SK-N-DZ (cell line): ENCODE results near the gene CCDC47.
A peak's percentile ranks its signal among the peaks of the same experiment; 100 is the strongest.
"Not testable (repeated sequence)": the region's sequence is repeated elsewhere in the genome, so short reads cannot be mapped to it uniquely, and the experiment has no call there.

Experiments used
- DNase-seq: peaks from one replicate; pipeline ENCODE4 v3.0.0-alpha.2; 2015; ENCODE audit warnings: low spot score

Gene CCDC47

DNA sequence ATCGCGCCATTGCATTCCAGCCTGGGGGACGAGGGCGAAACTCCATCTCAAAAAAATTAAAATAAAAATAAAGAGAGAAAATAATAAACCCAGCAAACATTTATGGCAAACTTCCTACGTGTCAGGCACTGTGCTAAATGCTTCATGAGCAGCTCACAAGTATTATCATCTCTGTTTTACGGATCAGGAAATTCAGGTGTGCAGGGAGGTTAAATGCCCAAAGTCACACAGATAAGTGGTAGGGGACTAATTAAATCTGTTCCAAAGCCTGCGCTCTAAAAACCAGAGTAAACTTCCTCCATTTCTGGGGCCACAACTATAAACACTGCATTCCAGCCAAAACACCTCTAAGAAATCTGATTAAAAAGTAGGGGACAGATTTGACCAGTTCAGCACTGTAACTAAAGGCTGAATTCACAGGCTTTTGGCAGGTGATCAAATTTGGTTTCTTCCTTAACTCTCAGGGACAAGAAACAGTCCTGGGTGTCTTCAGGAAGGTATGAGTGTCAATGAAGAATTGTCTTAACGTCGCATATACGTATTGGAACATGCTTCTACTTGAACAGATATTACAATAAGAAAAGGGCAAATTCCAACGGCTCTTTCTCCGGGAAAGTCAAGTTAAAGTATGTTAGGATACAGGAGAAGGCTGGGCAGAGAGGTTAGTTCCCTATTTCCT, 32.8 kb downstream of the CCDC47 start:
- no peak for DNase-seq

DNA sequence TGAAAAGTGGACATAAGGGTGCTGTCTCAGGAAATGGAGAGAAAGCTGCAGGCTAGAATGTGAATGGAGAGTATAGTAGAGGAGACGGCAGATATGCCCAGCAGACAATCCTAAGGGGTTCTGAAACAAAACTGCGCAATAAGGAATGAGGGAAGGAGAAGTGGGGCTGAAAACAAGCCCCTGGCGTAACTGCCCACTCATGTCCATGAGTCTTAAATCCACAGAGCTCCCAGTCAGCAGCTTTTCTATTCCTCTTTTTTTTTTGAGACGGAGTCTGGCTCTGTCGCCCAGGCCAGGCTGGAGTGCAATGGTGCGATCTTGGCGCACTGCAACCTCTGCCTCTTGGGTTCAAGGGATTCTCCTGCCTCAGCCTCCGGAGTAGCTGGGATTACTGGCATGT, 37.7 kb downstream of the CCDC47 start:
- DNase-seq: no peak

DNA sequence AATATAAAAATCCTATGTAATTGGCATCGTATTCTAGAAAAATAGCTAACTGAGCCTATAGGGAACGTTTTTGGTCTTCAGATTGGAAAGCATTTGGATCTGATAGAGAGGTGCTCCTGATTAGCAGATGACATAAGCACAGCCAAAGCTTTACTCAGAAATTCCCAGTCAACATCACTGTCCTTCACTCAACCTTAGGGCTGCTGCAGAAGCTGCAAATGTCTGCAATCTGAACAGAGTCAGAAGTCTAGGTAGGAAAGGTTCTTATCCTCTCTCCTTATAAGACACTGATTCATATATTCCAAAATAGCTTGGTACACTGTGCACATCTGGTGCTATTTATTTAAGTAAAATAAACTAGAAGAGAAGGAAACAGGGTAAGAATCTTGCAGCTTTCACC, 51.0 kb downstream of the CCDC47 start:
- DNase-seq: no peak

DNA sequence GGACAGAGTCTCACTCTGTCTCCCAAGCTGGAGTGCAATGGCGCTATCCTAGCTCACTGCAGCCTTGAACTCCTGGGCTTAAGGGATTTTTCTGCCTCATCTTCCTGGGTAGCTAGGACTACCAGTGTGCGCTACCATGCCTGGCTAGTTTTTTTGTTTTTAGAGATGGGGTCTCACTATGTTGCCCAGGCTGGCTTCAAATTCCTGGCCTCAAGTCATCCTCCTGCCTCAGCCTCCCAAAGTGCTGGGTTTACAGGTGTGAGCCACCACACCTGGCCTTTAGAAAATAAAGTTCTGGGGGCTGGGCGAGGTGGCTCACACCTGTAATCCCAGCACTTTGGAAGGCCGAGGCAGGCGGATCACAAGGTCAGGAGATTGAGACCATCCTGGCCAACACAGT, 53.2 kb downstream of the CCDC47 start:
- not testable (repeated sequence) for DNase-seq

DNA sequence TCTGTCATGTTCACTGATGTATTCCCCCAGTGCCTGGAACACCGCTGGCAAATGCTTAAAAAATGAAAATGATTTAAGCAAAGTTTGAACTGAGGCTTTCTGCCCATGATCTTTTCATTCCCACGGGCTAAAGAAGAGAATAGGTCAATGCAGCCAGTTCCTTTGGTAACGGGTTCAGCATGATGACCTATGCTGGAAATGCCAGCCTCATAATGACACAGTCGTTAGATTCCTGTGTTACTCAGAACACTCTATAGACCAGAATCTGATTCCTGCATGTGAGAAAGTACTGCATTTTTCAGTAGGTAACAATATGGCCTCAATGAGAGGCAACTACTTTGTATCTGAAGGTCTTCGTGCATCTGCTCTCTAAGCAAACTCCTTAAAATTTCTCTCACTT, 54.4 kb downstream of the CCDC47 start:
- no peak for DNase-seq

DNA sequence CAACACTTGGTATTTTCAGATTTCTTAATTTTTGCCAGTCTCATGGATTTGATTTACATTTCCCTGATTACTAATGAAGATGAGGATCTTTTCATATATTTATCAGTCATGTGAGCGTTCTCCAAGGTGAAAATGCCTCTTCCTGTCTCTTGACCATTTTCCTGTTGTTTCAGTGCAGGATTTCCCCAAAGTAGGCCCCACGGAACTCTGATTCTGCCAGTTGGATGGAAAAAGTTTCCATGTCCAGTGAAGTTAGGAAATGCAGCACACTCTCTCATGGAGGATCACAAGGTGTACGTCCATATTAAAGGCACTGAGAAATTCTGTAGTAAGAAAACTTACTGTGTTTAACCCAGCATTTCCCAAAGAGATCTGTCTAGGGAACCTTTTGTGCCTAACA, 57.0 kb downstream of the CCDC47 start:
- DNase-seq: no peak

DNA sequence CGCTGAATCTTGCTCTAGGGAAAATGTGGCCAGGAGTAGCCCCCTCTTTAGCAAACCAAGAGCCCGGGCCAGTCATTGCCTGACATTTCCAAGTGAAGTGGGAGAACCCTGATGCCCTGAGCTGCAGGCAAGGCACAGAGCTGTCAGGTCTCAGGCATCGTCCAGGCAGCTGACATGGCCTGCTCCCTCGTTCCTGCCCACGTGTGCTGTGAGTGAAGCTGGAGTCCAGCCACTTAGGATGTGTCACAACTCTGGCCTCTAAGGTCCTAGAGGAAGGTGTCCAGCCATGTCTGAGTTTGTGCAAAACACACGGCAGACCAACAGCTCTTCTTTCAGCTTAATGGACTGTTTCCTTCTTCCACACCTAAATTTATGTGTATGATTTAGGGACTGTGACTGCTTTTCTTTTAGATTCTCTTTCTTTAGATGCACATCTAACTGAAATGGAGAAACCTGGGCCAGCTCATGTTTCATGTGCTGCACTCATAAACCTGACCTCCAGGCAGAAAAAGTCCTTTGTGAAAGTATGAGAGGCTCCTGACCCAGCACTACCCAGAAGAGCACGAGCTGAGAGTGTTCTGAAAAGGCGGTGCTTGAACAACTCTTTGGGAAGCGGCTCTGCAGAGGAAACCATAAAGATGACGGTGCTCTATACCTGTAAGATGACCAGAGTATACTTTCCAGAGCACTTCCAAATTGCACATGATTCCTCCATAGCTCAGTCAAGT, 58.7 kb downstream of the CCDC47 start:
- DNase-seq: no peak

DNA sequence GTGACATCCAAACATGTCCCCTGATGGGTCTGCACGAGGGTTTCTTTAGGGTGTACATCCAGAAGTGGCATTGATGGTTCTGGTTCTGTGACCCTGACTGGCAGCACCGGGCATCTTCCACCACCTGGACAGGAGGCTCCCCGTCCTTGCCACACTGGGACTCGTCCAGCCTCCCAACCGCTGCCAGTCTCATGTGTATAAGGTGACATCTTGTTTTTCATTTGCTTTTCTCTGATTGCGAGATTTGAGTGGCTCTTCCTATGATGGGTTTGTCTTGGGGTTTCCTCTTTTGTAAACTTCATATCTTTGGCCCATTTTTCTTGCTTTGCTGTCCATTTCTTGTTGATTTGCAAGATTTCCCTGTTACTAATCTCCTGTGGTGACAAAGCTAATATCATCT, 64.3 kb downstream of the CCDC47 start:
- DNase-seq: no peak

DNA sequence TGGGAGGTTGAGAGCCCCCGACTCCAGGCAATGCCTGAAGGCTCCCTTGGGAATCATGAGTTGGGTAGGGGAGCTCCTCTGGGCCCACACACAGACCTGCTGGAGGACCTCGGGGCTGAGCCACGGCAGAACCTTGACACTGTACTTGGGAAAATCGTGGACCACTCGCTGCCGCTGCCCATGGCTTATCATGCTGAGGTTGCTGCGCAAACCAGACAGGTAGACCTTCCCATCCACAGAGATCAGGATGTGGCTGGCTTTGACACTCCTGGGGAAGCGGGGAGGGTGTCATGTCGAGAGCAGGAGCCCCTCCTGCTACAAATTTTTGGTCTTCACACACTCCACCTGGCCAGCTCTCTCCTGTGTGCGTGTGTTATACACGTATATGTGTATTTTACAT, 66.2 kb downstream of the CCDC47 start:
- DNase-seq: no peak

DNA sequence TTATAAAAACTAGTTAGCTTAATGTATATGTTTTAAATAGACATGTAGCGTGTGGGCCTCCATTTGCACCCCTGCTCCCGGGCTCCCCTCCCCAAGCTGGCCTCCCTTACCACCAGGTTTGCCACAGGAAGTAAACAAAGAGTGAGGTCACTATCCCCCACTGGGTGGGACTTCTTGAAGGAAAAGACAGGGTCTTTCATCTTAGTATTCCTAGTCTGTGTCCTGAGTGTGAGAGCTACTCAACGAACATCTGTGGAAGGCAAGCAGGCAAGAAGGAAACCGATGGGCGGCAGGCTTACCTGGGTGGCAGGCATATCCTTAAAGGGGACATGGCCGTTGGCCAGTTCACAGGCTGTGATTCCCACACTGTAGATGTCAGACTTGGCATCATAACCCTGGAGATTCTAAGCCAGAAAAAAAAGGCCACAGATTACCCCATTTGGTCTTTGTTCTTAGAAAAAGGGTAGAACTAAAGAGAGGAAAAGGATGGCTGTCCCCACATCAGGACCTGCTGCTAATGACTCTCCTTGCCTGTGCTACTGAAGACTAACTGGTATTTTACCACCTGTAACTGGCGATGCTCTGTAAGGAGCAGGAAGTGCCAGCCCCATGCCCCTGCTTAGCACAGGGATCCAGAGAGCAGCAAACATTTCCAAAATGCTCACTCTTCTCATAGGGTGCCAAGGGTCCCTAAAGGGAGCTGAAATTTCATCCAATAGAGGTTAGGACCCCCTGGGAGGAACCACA, 66.9 kb downstream of the CCDC47 start:
- DNase-seq: no peak

DNA sequence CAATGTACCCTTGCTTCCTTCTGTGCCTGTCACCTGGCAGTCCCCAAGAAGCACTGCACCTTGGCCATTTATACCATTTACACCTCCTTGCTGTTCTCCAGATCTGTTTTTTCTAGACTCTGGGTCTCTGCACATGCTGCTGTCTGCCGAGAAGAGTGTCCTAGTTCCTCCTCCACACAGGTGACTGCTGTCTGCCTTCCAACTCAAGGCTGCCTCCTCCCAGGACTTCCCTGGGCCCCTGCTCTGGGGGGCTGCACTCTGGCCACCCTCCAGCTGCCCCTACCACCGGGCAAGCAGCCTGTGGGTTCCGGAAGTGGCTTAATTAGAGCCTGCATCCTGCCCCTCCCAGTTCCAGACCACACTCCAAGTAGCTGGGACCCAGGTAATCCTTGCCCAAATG, 67.7 kb downstream of the CCDC47 start:
- no peak for DNase-seq

DNA sequence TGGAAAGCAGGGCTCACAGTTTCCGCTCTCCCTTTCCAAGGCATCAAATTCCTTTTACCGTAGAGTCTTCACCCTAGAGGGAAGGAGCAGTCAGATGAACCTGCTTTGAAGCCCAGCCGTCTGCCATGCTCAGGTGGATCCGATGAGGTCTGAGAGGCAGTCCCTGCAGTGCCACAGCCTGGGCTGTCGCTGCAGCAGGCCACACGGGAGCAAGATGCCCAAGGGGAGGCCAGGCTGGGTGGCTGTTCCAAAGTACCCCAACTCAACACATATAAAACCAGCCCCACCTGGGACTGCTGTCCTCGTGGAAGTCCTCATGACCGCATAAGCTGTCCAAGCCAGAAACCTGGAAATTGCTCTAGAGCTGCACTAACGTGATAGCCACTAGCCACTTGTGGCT, 68.6 kb downstream of the CCDC47 start:
- no peak for DNase-seq

DNA sequence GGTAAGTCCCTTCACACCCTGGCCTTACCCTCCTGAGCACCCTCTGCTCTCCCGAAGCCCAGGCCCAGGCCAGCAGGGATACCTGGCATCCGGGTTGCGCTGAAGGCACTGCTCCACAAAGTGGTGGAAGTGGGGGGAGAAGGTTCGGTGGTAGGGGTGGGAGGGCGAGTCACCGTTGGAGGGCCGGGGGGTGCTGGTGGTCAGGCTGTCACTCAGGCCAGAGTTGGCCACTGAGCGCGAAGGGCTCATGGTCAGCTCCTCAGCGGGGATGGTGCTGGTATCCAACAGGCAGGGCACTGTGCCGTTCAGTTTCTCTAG, 69.2 kb downstream of the CCDC47 start:
- no peak for DNase-seq

DNA sequence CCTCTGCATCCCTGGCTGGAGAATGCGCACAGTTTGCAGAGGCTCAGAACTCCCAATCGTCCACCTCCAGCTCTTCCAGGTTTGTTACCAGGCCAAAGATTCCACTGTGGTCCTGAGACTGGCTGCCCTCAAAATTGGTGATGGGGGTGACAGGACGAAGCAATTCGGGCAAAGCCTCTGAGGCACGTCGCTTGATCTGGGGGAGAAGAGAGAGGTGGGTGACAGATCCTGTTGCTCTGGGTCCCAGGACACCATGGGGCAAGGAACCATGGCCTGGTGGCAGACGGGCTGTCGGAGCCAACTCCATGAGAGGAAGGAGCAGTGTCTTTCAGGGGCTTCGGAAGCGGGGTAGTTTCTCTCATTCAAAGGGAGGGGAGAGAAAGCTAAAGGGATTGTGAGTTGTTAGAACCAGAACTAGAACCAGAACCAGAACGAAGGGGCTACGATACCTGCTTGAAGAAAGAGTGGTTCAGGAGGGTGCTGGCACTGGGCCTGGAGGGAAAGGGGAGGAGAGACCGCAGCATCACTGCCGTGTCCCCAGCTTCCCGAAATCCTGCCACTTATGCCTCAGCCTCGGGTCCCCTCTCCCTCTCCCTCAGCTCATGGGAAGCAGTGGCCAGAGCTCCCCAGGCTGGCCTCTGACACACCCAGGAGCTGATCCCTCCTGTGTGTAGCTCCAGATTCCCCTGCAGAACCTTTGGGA, 69.7 kb downstream of the CCDC47 start:
- no peak for DNase-seq

DNA sequence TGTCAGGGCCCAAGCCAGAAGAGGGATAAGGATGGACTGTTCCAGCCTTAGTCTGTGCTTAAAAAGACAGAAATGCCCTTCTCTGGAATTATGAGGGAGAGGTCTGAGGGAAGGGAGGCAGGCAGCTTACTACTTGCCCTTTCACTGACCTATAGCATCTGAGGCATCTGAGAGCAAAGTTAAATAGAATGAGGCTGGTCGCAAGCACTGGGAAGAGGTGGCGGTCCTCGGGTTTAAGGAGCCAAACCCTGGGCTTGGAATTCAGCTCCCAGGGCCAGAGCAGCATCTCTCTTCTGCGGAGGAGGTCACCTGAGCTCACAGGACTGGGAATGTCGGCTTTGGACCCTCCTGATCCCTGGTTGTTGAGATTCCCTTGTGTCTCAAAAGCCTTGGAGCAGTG, 70.4 kb downstream of the CCDC47 start:
- no peak for DNase-seq

DNA sequence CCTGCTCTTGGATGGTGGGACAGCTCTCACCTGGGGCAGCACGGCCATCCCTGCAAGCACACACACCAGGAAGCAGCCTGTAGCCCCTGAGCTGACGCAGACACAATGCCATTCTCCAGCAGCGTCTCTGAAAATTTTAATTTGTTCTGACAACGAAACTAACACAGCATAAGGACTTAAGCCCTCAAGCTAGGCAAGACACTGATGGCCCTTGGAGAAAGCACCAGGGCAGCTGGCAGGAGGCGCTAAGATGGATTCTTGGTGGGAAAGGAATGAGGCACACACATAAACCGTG, 70.7 kb downstream of the CCDC47 start:
- no peak for DNase-seq

DNA sequence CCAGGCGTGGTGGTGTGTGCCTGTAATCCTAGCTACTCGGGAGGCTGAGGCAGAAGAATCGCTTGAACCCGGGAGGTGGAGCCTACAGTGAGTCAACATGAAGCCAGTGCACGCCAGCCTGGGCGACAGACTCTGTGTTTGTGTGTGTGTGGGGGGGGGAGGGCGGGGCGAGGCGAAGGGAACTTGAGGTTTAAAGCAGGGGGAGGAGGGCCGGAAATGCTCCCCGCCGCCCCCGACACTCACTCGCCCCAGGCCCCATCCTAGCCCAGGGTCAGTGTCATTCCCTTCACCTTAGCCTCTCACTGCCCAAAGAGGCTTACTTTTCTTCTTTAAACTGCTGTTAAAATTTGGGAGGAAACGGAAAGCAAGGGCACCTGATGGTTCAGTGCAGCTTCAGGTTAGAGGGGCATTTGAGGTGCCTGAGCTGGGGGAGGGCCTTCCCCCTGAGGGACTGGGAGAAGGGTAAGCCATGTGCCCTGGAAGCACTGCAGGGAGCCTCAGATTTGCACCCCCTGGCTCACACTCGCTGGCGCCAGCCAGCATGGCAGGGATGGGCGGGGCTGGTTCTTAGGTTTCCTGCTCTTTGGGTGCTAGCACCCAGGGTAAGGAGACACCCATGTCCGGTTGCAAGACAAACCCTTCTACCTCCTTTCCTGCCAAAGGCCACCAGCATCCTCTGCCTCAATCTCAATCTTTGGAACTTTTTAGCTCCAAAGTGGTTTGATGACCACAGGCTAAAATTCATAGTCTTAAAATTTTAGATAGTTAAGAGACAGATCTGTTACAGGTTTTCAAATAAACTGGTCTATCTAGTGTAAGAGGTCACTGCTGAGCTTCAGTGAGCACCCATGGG, 71.3 kb downstream of the CCDC47 start:
- no peak for DNase-seq

DNA sequence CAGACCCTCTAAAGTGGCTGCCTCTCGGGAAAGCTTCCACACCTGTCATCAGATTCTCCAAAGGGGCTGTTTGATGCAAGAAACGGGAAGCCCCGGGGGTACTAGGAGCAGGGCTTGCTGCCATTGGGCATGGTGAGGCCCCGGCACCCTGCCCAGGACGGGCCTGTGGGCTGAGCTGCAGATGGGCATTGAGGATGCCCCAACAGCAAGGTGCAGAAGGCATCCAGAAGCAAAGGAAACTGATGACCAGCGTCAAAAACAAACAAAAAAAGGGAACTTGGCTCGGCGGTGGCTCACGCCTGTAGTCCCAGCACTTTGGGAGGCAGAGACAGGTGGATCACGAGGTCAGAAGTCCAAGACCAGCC, 72.0 kb downstream of the CCDC47 start:
- no peak for DNase-seq

DNA sequence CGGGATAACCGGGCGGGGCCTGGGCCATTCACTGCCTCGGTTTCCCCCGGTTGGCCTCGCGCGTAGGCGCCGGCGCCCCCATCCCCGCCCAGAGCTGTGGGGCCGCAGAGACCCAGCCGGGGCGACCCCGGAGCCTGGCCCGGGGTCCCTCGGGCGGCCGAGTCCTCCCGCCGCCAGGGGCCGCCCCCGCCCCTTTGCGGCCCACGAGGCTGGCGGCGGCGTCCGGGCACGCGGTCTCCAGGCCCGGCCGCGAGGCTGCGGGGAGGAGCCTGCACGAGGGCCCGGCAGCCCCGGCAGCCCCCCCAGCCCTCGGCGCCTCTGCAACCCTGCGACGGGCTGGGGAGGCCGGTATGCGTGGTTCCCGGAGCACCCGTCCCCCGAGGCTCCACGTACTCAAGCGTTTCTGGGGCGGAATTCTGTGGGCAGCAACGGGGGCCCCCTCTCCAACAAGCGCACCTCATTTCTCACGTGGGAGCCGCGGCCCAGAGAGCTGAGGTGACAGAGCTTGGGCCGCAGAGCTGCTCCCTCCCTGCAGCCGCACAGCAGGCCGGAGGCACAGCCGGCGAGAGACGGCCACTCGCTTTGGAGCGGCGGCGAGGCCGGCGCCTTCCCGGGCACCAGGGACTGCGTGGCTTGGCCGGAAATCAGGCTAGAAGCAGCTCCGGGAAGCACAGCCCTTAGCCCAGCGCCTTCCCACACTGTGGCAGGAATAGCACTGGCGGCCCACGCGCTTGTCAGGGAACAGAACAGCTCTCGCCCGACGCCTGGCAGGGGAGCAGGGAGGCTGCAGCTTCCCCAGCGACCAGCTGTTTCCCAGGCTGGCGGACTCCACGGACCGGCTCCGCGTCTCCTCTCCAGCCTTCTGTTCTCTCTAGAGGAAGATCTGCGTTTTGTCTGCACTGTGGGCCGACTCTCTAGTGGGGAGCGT, 72.6 kb downstream of the CCDC47 start:
- DNase-seq: peak; percentile 69

DNA sequence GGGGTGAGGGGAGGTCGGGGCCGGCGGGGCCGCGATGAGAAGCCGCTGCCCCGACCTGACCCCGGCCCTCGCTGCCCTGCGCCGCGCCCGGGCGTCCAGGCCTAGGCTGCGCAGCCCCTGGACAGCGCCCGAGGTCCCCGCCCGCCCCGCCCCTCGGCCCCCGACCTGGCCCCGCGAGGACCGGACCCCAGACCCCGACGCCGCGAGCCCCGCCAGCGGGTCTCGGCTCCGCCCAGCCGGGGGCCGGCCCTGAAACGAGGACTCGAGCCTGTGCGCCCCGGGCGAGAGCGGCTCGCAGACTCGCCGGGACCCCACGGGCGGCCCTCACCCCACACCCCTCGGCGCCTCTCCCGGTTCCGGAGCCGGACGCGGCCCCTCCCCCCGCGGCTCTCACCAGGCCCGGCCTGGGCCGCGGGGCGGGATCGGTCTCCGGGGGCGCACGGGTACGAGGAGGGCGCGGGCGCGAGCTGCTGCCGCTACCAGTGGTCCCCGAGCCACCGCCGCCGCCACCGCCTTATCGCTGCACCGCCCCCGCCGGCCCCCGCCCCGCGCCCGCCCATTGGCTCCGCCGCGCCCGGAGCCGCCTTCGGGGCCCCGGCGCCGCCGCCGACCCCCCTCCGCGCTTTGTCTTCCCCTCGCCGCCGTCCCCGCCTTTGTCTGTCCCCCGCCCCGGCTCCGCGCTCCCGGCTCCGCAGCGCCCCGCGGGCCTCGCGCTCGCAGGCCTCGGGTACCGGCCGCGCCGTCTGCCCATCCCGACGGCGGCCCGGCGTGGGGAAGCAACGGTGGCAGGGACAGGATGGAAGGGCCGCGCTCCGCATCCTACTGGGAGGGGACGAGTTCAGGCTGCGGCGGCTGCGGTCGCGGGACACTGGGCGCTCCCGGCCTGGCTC, 73.5 kb downstream of the CCDC47 start, which contains the start of gene LIMD2:
LIMD2 (minus strand) TSS at position 488 of the 890 bp plus-strand sequence. CDS start 827 bp downstream, outside the sequence.
- DNase-seq: peak; percentile 65
